Measurements from ENCODE around the gene MSRB1. TPM values are rescaled to one million over a fixed set of nuclear protein-coding genes. Genes with fewer than 3 reads are reported as not detected.

MSRB1 gene
- total and polyA plus RNA-seq, 2 of the 13 experiments (the other 11 are each of a cell fraction or from before 2014, with no cell fraction given), result 32.1 to 75.4 TPM

GRCh38 chr16:1913327-1914083 lies 29.5 kb downstream of the MSRB1 start:
- FAIRE-seq, result no peak
- H2AFZ ChIP-seq (ENCODE audit: low read length), result no peak overlapping the region
- H3K27me3 ChIP-seq (ENCODE audit: control insufficient read depth in 1 of 2, insufficient read depth in 2 of 2, low read length in 2 of 2), result peaks cover 23 to 66% of the 10 kb centered on the region in 2 experiments
- ChIA-PET CTCF (ENCODE audit: low intra/inter-chr PET ratio, low total read pairs) (no interaction called here), POLR2A (no interaction called here)
- H3K9ac ChIP-seq (ENCODE audit: insufficient read depth, low read depth, low read length), result no peak overlapping the region
- intact Hi-C loops (cut with micrococcal nuclease; ENCODE audit: unreplicated experiment), result no loop called here
- no peak for DNase-seq (ENCODE audit: low spot score)
- no peak overlapping the region for H3K4me2 ChIP-seq (ENCODE audit: low read depth, low read length)
- H3K4me3 ChIP-seq (replicated peaks in 1 of 3; ENCODE audit: insufficient read depth in 1 of 3, low read depth in 2 of 3, low read length in 3 of 3), result no peak overlapping the region
- H3K79me2 ChIP-seq (ENCODE audit: insufficient read depth, low read length), result no peaks in the 10 kb centered on the region
- H3K9me3 ChIP-seq (ENCODE audit: low read length), result no peaks in the 10 kb centered on the region
- no TSS peak for BruUV-seq (replicated peaks)
- WGBS (ENCODE audit: low lambda C conversion rate), result 22% methylated on average over 18 of the region's 21 CpGs
- no peak overlapping the region for H3K27ac ChIP-seq (ENCODE audit: extremely low read length, insufficient read depth, low read length)
- ATAC-seq, result peak; percentile 12
- in situ Hi-C loops (cut with HindIII; ENCODE audit: extremely low pct_ligation_motif_present, low pct_unique_long_range_greater_than_20kb), result no loop called here
- peaks cover 9% of the 10 kb centered on the region for H3K4me1 ChIP-seq (ENCODE audit: insufficient read depth, low read length)
- H4K20me1 ChIP-seq (ENCODE audit: insufficient read depth, low read length), result no peaks in the 10 kb centered on the region
- H3K36me3 ChIP-seq (replicated peaks in 1 of 2; ENCODE audit: control insufficient read depth in 1 of 2, insufficient read depth in 2 of 2, low read length in 2 of 2), result no peaks in the 10 kb centered on the region
- no peak for TF ChIP-seq KDM2A (CRISPR knock-in tag; IDR thresholded peaks at IDR 0.05; ENCODE audit: borderline replicate concordance, low read depth)
- TF ChIP-seq TCF12 (IDR thresholded peaks at IDR 0.05), result no peak
- TF ChIP-seq TCF12 (CRISPR knock-in tag; IDR thresholded peaks at IDR 0.05), result no peak
- no peak for TF ChIP-seq FOSL2 (CRISPR knock-in tag; IDR thresholded peaks at IDR 0.05)
- no peak for TF ChIP-seq SNAI1 (CRISPR knock-in tag; IDR thresholded peaks at IDR 0.05; ENCODE audit: borderline replicate concordance)
- TF ChIP-seq ATF4 (CRISPR knock-in tag; IDR thresholded peaks at IDR 0.05), result no peak
- TF ChIP-seq SNAPC5 (CRISPR knock-in tag; IDR thresholded peaks at IDR 0.05; ENCODE audit: borderline replicate concordance), result no peak
- no peak for TF ChIP-seq JARID2 (CRISPR knock-in tag; IDR thresholded peaks at IDR 0.05; ENCODE audit: insufficient replicate concordance)
- no peak for TF ChIP-seq ATF1 (CRISPR knock-in tag; IDR thresholded peaks at IDR 0.05)
- TF ChIP-seq HOXA3 (CRISPR knock-in tag; IDR thresholded peaks at IDR 0.05), result no peak
- no peak for TF ChIP-seq ZBTB37 (CRISPR knock-in tag; IDR thresholded peaks at IDR 0.05)
- no peak for TF ChIP-seq DNMT3B (CRISPR knock-in tag; conservative IDR thresholded peaks at IDR 0.05)
- no peak for TF ChIP-seq BCL6 (CRISPR knock-in tag; IDR thresholded peaks at IDR 0.05)
- 0 out of 2 replicates have a peak, but pooled peaks have one; percentile 18 for TF ChIP-seq SP5 (CRISPR knock-in tag; IDR thresholded peaks at IDR 0.05; ENCODE audit: borderline replicate concordance, low read depth)
- TF ChIP-seq FOXA1 (IDR thresholded peaks at IDR 0.05), result no peak
- TF ChIP-seq FOXA1 (CRISPR knock-in tag; IDR thresholded peaks at IDR 0.05), result peak; percentile 56
- TF ChIP-seq HMGA1 (CRISPR knock-in tag; conservative IDR thresholded peaks at IDR 0.05), result no peak
- TF ChIP-seq HNF1A (IDR thresholded peaks at IDR 0.05; ENCODE audit: low read depth), result no peak
- no peak for TF ChIP-seq HNF1A (CRISPR knock-in tag; IDR thresholded peaks at IDR 0.05; ENCODE audit: borderline replicate concordance)
- peak; percentile 95 for TF ChIP-seq ZSCAN25 (CRISPR knock-in tag; IDR thresholded peaks at IDR 0.05)

Data from HepG2 (cell line).